Parathyroid adenoma (tissue), 2 donors: Measurements from ENCODE around the gene ACO2.

Source experiments
- H2AFZ ChIP-seq: fragments of 300-600 bp; sonication (generic); one replicate; pipeline ENCODE4 v1.7.0; 2017; ENCODE audit warnings: antibody characterized with exemption, mild to moderate bottlenecking
- H3K27ac ChIP-seq: fragments of 300-600 bp; sonication (generic); one replicate; pipeline ENCODE4 v1.7.0; 2017
- H3K27me3 ChIP-seq: fragments of 300-600 bp; sonication (generic); one replicate; pipeline ENCODE4 v1.7.0; 2017; ENCODE audit warnings: low read length; ENCODE audit not compliant: control insufficient read depth, insufficient read depth
- H3K36me3 ChIP-seq: fragments of 300-600 bp; sonication (generic); one replicate; pipeline ENCODE4 v1.7.0; 2017; ENCODE audit warnings: low read length; ENCODE audit not compliant: control insufficient read depth, insufficient read depth
- H3K4me1 ChIP-seq: fragments of 300-600 bp; sonication (generic); one replicate; pipeline ENCODE4 v1.7.0; 2017; ENCODE audit warnings: control low read depth
- H3K4me2 ChIP-seq: fragments of 300-600 bp; sonication (generic); one replicate; pipeline ENCODE4 v1.7.0; 2017; ENCODE audit warnings: low read length
- H3K4me3 ChIP-seq: fragments of 300-600 bp; sonication (generic); one replicate; pipeline ENCODE4 v1.7.0; 2017; ENCODE audit warnings: low read depth, low read length
- H3K79me2 ChIP-seq: fragments of 300-600 bp; sonication (generic); one replicate; pipeline ENCODE4 v1.7.0; 2017; ENCODE audit warnings: control low read depth
- H3K9ac ChIP-seq: fragments of 300-600 bp; sonication (generic); one replicate; pipeline ENCODE4 v1.7.0; 2017; ENCODE audit warnings: mild to moderate bottlenecking
- H3K9me3 ChIP-seq: fragments of 300-600 bp; sonication (generic); one replicate; pipeline ENCODE4 v1.7.0; 2017; ENCODE audit warnings: low read length; ENCODE audit not compliant: control insufficient read depth
- TF ChIP-seq, protein P1 (sequence below): fragments of 300-600 bp; sonication (generic); IDR thresholded peaks from one replicate; pipeline ENCODE4 v1.7.0; 2017; ENCODE audit warnings: antibody characterized with exemption, mild to moderate bottlenecking
- donor health status: primary hyperparathyroidism.

ACO2 gene

DNA sequence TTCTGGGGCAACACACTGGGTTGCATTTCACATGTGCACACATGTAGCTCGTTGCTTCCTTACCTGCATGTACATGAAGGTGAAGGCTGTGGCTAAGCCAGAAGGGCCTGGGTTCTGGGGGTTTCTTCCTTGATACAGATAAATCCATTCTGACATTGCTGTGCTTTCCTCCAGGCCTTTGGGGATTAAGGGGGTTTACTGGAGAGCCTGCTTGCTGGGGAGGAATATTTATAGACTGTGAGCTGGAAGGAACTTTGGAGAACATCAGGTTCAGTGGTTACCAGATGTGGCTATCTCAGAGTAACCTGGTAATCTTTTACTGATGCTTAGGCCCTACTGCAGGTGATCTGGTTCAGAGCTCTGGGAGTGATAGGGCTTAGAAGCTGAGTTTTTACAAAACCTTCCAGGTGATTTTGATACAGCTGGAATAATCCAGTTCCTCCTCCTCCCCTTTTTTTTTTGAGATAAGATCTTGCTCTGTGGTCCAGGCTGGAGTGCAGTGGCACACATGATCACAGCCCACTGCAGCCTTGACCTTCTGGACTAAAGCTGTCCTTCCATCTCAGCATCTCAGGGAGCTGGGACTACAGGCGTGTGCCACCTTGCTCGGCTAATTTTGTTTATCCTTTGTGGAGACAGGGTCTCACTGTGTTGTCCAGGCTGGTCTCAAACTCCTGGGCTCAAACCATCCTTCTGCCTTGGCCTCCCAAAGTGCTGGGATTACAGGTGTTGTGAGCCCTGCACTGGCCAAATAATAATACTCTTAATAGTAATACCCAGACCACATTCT is 19.9 kb downstream of the ACO2 start:
- no peak overlapping the region for H2AFZ ChIP-seq
- no peak overlapping the region for H3K4me3 ChIP-seq
- H3K9ac ChIP-seq, result no peak overlapping the region
- peak overlapping the region; percentile 79 for H3K27ac ChIP-seq
- peaks cover 20% of the 10 kb centered on the region for H3K79me2 ChIP-seq
- no peaks in the 10 kb centered on the region for H3K27me3 ChIP-seq
- TF ChIP-seq, protein P1, sequence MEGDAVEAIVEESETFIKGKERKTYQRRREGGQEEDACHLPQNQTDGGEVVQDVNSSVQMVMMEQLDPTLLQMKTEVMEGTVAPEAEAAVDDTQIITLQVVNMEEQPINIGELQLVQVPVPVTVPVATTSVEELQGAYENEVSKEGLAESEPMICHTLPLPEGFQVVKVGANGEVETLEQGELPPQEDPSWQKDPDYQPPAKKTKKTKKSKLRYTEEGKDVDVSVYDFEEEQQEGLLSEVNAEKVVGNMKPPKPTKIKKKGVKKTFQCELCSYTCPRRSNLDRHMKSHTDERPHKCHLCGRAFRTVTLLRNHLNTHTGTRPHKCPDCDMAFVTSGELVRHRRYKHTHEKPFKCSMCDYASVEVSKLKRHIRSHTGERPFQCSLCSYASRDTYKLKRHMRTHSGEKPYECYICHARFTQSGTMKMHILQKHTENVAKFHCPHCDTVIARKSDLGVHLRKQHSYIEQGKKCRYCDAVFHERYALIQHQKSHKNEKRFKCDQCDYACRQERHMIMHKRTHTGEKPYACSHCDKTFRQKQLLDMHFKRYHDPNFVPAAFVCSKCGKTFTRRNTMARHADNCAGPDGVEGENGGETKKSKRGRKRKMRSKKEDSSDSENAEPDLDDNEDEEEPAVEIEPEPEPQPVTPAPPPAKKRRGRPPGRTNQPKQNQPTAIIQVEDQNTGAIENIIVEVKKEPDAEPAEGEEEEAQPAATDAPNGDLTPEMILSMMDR, result no peak
- no peaks in the 10 kb centered on the region for H3K9me3 ChIP-seq
- H3K4me1 ChIP-seq, result peaks cover 32% of the 10 kb centered on the region
- H3K4me2 ChIP-seq, result peak overlapping the region; percentile 36
- no peaks in the 10 kb centered on the region for H3K36me3 ChIP-seq

DNA sequence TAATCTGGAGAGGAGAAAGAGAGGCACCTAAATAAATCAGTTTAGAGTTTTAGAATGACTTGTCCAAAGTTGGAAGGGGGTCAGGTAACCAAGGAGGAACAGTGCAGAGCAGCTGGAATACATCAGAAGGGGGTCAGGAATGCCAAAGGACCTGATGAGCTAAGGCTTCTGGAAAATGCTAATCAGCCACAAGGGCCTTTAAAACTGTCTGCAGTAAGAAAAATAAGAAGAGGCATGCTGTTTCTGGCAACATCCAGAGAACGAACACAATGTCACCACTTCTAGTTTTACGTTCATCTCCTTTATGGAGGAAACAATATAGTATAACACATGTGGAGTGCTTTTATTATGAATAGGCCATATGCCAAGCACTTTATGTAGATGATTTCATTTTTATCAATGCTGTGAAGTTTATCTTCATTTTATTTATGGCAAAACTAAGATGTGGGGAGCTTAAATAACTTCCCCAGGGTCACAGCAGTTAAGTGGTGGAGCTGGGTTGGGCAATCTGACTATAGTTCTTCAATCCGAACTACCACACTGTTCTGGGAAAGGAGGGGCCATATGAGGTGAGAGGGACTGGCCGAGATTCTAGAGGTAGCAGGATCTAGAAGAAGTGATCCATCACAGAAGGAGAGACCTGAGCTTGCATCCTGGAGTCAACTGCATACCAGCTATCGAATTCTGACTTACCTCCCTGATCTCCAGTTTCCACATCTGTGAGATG is 22.6 kb downstream of the ACO2 start:
- Histone ChIP-seq H3K36me3 (no peaks in the 10 kb centered on the region), H3K4me2 (no peak overlapping the region), H3K9ac (no peak overlapping the region), H3K27me3 (no peaks in the 10 kb centered on the region), H3K27ac (peak overlapping the region; percentile 49), H3K79me2 (peaks cover 37% of the 10 kb centered on the region), H2AFZ (no peak overlapping the region), H3K4me1 (peaks cover 31% of the 10 kb centered on the region), H3K9me3 (no peaks in the 10 kb centered on the region), H3K4me3 (no peak overlapping the region)
- TF ChIP-seq, protein P1, result no peak

DNA sequence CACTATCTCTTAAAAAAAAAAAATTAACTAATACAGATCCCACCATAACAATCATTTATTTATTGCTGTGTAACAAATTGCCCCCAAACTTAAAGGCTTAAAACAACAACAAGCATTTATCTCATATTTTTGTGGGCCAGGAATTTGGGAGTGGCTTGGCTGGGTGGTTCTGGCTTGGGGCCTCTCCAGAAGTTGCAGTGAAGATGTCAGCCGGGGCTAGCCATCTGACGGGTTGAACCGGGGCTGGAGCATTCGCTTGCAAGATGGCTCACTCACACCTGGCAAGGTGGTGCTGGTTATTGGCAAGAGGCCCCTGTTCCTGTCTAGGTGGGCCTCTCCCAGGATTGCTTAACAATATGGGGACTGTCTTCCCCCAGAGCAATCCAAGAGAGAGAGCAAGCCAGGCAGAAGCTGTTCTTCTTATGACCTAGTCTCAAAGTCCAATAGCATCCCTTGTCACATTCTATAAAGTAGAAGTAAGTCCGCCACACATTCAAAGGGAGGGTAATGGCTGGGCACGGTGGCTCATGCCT is 29.5 kb downstream of the ACO2 start:
- peak overlapping the region; percentile 88 for H3K27ac ChIP-seq
- no peaks in the 10 kb centered on the region for H3K27me3 ChIP-seq

DNA sequence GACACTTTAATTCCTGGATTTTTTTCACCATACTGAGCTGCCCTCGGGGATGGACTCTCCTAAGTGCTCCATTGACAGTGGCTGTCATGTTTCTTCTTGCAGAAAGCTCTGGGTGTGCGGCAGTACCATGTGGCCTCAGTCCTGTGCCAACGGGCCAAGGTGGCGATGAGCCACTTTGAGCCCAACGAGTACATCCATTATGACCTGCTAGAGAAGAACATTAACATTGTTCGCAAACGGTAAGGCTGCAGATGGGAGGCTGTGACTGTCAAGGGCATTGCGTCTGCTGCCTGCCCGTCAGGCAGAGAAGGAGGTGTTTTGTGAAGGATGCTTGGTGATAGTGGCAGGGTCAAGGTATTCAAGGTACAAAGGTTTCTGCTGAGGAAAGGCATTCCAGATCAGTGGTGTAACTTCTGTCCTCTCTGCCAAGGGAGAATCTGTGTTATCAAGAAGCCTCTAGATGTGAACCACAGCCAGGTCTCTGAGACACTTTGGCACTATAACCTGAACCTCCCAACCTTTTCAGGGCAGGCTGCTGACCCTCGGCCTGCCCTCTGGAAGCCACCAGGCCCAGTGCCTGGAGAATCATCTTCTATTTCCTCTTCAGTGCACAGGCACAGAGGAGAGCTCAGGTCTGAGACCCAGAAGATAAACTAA is 30.8 kb downstream of the ACO2 start:
- Histone ChIP-seq H3K9ac (no peak overlapping the region), H3K27ac (peak overlapping the region; percentile 88), H3K36me3 (no peaks in the 10 kb centered on the region), H3K4me1 (peaks cover 8% of the 10 kb centered on the region), H3K4me3 (no peak overlapping the region), H2AFZ (no peak overlapping the region), H3K9me3 (no peaks in the 10 kb centered on the region), H3K4me2 (peak overlapping the region; percentile 47), H3K27me3 (no peaks in the 10 kb centered on the region), H3K79me2 (peaks cover 40% of the 10 kb centered on the region)
- TF ChIP-seq, protein P1, result no peak

More for the DNA sequence above, 29.5 kb downstream of the ACO2 start:
- no peak overlapping the region for H3K9ac ChIP-seq
- TF ChIP-seq, protein P1, result no peak
- H3K36me3 ChIP-seq, result no peaks in the 10 kb centered on the region
- H3K4me1 ChIP-seq, result peaks cover 13% of the 10 kb centered on the region
- H2AFZ ChIP-seq, result no peak overlapping the region
- no peak overlapping the region for H3K4me3 ChIP-seq
- H3K79me2 ChIP-seq, result peaks cover 42% of the 10 kb centered on the region
- no peaks in the 10 kb centered on the region for H3K9me3 ChIP-seq
- H3K4me2 ChIP-seq, result no peak overlapping the region
